ENCODE measurements around the gene MALRD1.

MALRD1 gene

DNA sequence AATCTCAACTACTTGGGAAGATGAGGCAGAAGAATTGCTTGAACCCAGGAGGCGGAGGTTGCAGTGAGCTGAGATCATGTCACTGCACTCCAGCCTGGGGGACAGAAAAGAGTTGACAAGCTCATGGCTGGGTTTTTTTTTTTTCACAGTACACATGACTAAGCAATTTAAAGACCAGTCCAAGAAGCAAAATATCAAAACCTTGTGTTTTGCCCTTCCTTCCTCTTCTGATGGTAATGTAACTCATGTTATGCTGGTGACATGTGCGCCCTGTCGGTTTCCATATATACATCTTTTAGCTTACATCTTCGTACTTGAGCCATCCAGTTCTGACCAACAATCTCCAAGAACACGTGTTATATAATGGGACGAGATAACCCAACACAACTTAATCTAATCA lies 530.0 kb downstream of the MALRD1 start:
- DNase-seq (ENCODE audit: low read depth): no peak

DNA sequence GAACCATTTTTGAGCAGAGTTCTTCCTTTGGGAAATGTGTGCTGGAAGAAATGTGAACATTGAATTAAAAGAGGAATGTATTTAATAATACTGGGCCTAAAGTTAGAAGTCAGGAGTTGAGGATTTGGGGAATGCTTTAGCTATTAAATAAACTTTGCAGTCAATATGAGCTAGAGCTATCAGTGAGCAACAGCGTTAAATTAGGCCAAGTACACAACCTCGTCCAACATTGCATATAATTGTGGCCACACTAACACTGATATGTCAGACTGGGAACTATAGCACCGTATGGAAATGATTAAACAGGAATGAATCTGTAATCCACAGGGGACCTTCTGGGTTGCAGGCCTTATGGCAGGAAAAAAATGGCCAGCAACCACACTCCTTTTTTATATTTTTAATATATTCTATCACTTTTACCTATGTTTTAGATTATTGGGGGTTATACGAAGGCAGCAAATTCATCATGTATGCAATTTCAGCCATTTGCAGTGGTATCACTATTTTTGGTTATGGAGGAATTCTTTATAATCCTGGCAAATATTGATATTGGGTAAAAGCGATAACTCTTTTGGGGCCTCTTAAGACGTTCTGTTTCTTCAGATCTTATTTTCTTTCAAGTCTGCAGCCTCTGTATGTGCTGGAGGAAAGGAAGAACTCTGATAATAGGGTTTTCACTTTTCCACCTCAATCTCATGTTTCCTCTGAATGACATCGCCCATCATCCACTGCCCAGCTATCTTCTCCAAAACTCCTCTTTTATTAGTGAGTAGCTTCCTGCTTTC lies 531.4 kb downstream of the MALRD1 start:
- no peak for DNase-seq (ENCODE audit: low read depth)

DNA sequence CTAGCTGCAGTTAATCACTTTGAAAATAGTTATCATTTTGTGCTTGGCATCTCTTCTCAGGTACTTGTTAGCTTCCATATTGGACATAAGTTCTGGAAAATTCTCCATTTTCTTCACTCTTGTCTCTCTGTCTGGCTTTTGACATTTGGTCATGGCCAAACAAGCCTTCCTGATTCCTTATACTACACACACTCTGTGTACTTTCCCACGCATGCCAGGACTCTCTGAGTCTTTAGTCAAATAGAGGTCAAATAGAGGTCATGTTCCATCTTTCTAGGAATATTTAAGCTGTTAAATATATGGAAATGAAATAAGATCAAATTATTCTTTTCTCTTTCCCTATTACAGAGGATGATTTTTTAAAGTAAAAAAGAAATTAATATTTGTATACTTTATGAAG lies 532.1 kb downstream of the MALRD1 start:
- DNase-seq (ENCODE audit: low read depth): no peak

DNA sequence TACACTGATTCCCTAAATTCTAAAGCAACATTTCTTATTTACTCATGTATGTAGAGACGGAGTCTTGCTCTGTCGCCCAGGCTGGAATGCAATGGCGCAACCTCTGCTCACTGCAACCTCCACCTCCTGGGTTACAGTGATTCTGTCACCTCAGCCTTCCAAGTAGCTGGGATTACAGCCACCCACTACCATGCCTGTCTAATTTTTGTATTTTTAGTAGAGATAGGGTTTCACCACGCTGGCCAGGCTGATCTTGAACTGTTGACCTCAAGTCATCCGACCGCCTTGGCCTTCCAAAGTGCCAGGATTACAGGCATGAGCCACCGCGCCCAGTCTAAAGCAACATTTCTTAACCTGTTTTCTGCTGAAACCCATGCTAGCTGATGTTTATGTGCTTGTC lies 540.0 kb downstream of the MALRD1 start:
- no peak for DNase-seq (ENCODE audit: low read depth)

DNA sequence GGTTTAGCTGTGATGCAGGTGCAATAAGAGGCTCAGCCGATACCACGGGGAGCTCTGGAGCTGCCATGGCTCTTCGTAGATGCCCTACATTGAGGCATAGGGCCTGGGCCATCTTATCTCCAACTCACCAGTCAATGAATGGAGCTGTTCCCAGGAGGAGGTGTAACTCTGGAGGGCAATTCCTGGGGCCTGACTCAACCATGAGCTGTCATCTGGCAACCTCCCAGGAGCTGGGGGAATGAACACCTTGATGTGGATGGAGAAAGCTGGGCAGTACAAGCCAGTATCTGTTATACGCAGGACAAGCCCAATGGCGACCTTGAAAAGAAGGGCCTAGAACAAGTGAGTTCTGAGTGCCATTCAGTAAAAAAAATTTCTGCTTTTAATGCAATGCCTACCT lies 543.7 kb downstream of the MALRD1 start:
- no peak for DNase-seq (ENCODE audit: low read depth)

DNA sequence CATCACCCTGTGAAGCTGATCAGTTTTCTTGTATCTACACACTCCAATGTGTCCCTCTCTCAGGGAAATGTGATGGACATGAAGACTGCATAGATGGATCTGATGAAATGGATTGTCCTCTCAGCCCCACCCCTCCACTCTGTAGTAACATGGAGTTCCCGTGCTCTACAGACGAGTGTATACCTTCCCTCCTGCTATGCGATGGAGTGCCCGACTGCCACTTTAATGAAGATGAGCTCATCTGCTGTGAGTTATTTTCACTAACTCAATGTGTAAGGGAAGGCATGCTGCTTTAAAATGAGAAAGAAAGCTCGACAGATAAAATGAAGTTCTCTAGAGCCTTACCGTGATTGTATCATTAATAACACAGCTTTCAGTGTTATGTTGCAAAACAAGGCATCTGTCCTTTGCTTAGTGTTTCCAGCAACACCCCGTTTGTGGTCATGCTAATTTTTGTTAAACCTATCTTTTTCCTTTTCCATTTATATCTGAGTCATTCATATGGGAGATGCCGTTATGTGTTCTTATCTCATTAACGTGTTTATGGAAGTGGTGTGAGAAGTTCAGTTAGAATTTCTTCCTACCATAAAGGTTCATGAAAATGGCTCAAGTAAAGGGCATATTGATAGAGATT lies 546.7 kb downstream of the MALRD1 start:
- no peak for DNase-seq (ENCODE audit: low read depth)

DNA sequence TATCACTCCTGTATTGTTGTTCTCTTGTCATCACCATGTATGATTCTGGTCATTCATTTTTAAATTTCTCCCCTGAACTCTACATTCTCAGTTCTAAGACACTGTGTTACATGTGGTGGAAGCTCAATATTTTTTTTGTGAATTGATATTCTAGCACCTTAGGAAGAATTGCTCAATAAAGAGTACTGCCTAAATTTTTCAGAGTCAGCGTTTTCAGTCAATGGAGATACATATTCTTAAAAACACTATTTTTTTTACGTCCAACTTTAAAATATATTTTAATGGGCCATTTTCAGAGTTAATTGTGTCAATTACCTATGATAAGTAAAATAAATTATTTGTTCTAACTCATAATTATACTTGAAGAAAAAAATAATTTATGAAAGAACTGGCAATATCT lies 557.2 kb downstream of the MALRD1 start:
- no peak for DNase-seq (ENCODE audit: low read depth)

DNA sequence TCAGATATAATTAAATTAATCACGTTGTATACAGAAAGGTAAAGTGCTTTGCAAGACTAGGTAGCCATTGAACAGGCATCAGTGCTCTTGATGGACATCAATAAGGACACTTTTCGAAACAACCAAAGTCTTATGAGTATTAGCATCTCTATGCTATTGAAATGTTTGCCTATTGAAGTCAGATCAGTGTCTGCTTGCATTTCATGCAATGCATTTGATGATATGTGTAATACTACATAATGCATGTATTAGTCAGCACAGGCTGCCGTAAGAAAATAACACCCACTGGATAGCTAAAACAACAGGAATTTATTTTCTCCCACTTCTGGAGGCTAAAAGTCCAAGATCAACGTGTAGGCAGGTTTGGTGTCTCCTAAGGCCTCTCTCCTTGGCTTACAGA lies 558.4 kb downstream of the MALRD1 start:
- no peak for DNase-seq (ENCODE audit: low read depth)

GRCh38 chr10:19611775-19612174 lies 563.2 kb downstream of the MALRD1 start:
- DNase-seq (ENCODE audit: low read depth): no peak

DNA sequence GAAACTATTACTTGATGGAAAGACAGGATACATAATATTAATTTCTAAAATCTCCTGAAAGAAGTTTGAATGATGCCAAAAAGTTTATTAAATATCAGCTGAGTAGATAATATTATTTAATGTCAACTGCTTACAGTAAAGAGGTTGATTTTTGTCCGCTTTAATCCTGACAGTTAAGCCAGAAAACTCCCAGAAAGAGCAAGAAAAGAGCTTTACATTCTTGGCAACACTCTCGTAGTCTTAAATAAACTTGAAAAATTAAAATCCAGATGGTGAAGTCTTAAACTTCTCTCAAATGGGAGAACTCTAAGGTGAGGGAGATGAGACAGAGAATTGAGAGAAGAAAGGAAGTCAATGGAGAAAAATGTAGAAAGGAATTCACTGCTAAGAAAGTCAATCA lies 568.4 kb downstream of the MALRD1 start:
- no peak for DNase-seq (ENCODE audit: low read depth)

DNA sequence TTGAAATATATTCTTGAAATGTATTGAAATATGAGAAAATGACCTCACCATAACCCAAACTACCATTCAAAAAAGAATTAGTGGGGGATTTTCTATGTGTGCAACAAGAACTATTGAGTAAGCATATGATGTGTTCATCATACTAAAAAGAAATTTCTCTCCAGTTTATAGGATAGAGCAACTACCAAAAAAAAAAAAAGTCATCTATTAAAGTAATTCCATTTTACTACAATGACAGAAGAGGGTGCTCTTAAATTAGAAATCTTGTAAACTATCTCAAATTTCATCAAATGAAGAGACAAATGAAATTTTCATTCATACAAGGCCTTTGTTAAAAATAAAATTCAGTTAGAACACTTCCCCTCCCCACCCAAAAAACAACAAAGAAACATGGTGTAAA lies 572.2 kb downstream of the MALRD1 start:
- DNase-seq (ENCODE audit: low read depth): no peak

DNA sequence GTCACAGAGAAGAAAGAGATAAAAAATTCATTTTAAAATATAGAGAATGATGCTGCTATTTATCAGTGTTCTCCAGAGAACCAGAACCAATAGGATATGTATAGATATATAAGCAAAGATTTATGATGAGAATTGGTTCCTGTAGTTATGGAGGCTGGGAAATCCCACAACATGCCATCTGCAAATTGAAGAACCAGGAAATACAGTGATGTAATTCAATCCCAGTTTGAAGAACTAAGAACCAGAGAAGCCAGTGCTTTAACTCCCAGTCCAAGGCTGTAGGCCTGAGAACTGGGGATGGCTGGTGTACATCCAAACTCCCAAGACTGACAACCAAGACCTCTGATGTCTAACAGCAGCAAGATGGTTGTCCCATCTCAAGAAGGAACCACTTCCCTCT lies 574.7 kb downstream of the MALRD1 start:
- DNase-seq (ENCODE audit: low read depth): no peak

DNA sequence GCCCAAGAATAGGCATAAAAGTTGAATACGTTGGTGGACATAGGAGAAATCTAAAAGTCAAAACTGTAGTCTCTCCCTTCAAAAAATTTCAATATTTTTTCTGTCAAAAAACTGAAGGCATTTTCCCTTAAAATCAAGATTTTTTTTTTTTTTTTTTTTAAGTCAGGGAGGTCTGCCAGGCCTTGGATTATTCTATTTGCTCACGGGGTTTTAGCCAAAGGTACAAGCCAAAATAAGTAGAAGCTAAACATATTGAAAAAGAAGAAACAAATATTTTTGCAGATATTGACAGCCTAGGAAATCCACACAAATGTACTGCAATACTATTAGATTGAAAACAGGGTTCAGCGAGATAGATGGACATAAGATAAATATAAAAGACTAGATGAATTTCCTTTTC lies 577.6 kb downstream of the MALRD1 start:
- DNase-seq (ENCODE audit: low read depth): no peak

DNA sequence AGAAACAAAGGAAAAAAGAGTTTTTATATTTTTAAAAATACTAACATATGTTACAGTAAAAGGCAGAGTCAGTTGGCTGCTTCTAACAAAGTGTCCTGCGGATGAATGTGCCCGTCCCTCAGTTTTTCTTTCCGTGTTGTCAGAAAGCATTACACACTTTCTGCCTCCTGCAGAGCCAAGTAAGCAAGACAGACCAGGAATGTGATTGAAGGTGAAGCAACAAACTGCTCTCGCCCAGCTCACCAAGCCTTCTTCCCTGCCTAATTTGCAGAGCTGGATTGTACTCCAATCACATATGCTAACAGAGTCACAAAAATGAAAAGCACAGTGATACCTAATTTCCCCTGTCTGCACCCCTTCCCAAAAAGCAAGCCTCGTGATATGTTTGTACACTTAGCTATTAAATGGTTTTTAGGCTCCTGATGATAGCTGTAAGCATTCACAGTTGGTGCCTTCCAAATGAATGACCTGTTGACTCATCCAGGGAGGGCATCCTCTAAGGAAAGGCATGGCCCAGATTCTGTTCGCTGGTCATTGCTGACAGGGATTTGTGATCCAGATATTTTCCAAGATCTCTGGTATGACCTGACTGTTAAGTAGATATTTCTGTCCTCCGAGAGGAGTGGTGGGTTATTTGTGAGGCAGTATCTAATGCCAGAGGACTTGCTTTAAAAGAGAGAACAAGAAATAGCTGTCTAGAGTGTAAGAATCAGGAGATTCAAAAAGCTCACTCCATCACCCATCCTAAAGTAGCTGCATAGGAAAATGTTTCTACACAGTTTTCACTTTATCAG lies 580.4 kb downstream of the MALRD1 start:
- DNase-seq (ENCODE audit: low read depth): no peak

GRCh38 chr10:19629567-19629966 lies 581.0 kb downstream of the MALRD1 start:
- no peak for DNase-seq (ENCODE audit: low read depth)

DNA sequence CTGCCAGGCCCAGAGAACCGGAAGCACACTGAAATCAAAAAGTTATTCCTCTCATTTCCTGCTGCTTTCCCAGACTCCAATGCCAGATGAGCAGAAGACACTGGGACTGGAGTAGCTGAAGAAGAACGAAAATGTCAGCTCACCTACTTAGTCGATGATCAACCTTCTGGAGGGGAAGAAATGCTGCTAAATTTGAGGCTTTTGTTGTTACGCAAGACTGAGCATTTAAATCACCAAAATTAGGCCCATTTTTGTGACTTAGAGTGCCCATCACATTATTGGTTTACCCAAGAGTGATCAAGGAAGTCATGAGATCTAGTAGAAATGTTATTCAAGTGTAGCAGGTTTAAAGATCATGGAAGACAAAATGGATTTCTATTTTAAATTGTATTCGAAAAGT lies 585.6 kb downstream of the MALRD1 start:
- DNase-seq (ENCODE audit: low read depth): no peak

DNA sequence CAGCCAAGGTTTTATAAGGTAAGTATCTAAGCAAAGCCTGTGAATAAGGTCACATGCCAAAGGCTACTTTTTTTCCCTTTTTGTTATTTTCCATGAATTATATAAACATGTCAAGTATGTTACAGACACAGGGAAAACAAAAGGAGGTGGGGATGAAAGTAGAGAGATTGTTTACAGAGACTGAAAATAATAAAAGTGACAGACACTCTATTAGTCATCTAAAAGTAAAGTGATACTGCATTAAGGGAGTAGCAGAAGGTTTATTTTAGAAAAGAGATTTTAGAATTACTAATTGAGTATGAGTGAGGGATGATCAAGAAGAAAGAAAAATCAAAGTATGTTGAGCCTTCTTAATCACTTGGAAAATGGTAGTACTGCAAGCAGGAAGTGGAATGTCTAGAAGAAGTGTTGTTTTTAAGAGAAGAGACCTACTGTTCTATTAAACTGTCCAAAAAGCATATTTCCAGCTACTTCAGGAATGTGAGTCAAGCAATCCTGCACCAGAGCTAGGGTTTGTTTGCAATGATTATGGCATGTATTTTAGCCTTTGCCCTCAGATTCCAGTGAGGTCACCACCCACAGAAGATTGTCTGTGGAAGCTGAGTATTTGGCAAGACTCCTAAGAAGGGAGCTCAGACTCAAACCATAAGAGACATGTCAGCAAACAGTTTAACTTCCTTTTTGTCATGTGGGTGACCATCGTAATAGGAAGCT lies 589.7 kb downstream of the MALRD1 start:
- no peak for DNase-seq (ENCODE audit: low read depth)

DNA sequence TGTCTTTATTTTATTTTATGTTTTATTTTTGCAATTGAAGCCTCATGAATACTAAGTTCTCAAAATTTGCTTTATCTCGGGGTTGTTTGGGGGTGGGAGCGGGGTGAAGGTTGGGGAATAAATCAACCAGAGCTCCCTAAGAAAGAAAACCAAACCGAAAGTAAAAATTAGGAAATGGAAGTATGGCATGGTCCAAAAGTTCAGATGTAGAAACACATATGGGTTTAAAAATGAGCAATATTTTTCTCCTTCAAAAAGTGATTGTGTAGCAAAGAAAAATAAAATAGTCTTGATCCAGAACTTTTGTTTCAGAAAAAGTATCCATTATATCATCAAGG lies 590.3 kb downstream of the MALRD1 start:
- no peak for DNase-seq (ENCODE audit: low read depth)

- DNase-seq (ENCODE audit: low read depth): no peak
Measured at GRCh38 chr10:19640566-19641263, 592.1 kb downstream of the MALRD1 start.

DNA sequence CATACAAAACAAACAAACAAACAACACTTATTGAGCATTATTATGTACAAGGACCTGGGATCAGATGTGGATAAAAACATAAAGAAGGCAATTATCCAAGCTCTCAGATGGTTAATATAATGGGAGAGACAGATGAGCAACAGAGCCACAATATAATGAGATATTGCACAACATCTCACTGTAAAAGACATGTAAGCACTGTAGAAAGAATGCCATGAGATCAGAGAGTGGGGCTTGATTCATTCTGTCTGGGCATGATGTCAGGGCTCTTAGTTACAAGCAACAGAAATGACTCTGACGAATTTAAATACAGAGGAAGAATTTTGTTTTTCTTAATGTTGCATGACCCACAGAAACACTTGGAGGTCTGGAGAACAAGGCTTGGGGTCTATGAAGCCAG lies 602.9 kb downstream of the MALRD1 start:
- DNase-seq (ENCODE audit: low read depth): no peak

- no peak for DNase-seq (ENCODE audit: low read depth)
Measured at GRCh38 chr10:19652750-19653149, 604.1 kb downstream of the MALRD1 start.

GRCh38 chr10:19653931-19654330 lies 605.3 kb downstream of the MALRD1 start:
- no peak for DNase-seq (ENCODE audit: low read depth)
